Jurkat, Clone E6-1 (cell line): Measurements from ENCODE around the gene ACOXL.
A peak's percentile ranks its signal among the peaks of the same experiment; 100 is the strongest.
"Not testable (repeated sequence)": the region's sequence is repeated elsewhere in the genome, so short reads cannot be mapped to it uniquely, and the experiment has no call there.

Source experiments
- DNase-seq: peaks from one replicate; pipeline ENCODE4 v3.0.0-alpha.2; 2011; ENCODE audit warnings: low read depth, low spot score
- H3K4me3 ChIP-seq: 2 replicates; pipeline ENCODE4 v1.5.1; 2011; ENCODE audit warnings: mild to moderate bottlenecking, low read length, control low read depth, moderate library complexity

ACOXL gene

DNA sequence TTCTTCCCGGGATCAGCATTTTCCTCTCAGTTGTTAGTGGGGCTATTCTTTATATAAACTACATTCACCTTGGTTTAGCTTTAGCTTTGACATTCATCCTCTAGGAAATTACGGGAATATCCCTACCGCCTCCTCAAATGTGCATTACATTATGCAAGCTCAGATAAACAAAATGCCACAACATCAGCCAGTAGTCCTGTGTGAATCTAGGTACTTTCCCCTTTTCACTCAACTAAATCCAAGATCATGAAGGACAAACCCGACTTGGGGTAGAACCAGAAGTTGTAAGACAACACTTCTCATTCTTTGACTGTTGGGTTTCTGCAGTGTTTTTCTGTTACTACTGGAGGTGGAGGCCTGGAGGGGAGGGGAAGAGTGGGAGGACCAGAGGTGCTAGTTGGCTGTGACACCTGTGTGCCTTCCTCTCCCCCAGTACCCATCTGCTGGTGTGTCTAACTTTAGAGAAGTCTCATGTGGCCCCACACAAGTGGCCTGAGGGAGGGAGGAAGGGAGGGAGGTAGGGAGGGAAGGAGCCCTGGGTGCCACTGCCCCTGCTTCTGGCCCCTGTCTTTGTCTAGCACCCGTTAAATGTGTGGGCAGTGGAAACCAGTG lies 303.6 kb downstream of the ACOXL start:
- no peak for DNase-seq
- no peak overlapping the region for H3K4me3 ChIP-seq

DNA sequence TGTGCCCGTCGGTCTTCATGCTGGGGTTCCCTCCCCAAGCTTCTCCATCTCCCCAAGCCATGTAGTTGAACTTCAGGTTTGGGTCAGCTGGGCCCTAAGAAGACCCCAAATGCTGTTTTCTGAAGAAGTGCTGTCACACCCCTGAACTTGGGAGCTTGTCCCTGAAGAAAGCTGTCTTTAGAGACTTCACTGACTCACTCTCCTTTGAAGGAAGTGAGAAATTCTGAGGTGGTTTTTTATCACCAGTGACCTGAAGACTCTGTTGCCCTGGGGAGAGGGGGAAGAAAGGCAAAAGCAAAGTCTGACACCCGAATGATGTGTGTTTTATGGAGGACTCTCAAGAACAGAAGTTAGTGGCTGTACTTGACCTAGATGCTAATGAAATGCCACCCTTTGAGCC lies 304.8 kb downstream of the ACOXL start:
- DNase-seq = no peak
- H3K4me3 ChIP-seq = no peak overlapping the region

- H3K4me3 ChIP-seq = no peak overlapping the region
- no peak for DNase-seq
These were observed 307.4 kb downstream of the ACOXL start for GRCh38 chr2:111039628-111040383.

DNA sequence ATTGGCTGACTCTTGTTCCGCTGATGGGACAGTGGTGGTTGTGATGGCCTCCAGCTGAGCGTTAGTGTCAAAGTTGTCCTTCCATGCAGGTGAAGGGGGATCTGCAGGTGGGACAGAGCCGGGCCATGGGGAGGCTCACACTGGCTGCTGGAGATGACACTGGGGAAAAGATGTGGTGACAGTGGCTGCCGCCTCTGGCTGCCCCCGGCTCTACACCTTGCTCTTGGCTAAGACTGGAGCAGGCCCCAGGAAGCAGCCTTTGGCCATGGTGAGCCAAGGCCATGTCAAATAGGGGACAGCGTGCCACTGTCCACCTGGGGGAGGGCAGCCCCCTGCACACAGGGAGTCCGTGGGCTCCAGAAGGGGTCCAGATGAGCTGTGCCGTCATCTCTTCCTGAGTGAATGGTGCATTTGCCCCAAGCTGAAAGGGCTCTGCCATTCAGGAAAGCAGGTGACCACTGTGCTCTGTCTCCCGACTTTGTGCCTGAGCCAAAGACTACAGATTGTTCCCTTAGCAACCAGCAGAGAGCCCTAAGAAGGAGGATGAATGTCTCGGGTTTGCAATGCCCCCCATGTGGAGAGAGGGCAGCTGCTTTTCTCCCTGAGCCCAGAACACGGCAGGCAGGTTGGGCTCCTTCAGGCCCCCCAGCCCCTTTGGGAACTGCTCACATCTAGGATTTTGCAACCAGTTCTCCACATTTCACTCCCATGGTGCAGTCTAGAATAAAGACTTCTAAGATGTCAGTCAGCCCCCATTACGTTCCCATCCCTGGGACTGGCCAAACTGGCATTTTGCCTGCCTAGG lies 309.2 kb downstream of the ACOXL start:
- H3K4me3 ChIP-seq = no peak overlapping the region
- DNase-seq = no peak

DNA sequence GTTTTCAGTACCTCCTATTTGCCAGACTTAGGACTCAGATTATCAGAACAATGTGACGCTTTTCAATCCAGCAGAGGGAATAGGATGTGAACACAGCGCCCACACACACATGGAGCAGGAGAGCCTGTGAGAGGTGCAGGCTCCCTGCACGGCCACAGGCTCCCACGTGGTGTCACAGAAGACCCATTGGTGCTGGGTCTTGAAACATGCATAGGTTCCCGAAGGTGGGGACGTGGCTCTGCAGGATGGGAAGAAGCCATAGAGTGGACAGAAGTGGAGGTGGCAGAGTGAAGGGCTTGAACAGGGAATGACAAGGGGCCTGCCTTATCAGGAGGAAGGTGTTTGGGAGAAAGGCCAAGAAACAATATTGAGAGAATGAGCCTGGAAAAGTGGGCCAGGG lies 309.9 kb downstream of the ACOXL start:
- H3K4me3 ChIP-seq = no peak overlapping the region
- no peak for DNase-seq

- H3K4me3 ChIP-seq = no peak overlapping the region
- DNase-seq = no peak
These were observed 310.7 kb downstream of the ACOXL start for GRCh38 chr2:111042772-111043771.

DNA sequence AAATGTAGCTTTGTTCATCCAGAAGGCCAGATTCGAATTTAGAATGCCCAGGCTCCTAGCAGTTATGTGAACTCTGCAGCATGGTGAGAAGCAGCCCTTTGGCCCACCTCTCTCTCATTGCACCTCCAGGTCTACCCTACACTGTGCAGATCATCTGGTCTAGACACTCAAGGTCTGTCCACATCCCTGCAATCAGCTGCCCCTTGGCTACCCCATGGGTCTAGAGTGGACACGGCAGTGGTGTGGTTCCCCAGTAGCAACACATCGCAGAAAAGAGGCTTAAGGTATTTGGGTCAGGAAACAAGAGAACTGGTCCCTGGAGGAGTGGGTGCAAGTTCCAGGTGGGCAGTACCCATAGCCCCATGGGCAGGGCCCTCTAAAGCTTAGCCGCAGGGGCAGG lies 311.7 kb downstream of the ACOXL start:
- H3K4me3 ChIP-seq = no peak overlapping the region
- no peak for DNase-seq

DNA sequence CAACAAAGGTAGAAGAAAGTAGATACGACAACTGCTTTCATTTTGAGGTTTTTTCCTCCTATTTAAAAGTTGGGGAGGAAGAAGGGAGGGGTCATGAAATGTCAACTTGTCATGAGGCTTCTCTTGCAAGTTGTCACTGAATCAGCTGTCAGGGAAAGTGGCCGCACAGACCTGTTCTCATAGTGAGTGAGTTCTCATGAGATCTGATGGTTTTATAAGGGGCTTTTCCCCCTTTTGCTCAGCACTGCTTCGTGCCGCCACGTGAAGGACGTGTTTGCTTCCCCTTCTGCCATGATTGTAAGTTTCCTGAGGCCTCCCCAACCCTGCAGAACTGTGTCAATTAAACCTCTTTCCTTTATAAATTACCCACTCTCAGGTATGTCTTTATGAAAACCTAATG lies 312.9 kb downstream of the ACOXL start:
- DNase-seq, H3K4me3 ChIP-seq: not testable (repeated sequence)

DNA sequence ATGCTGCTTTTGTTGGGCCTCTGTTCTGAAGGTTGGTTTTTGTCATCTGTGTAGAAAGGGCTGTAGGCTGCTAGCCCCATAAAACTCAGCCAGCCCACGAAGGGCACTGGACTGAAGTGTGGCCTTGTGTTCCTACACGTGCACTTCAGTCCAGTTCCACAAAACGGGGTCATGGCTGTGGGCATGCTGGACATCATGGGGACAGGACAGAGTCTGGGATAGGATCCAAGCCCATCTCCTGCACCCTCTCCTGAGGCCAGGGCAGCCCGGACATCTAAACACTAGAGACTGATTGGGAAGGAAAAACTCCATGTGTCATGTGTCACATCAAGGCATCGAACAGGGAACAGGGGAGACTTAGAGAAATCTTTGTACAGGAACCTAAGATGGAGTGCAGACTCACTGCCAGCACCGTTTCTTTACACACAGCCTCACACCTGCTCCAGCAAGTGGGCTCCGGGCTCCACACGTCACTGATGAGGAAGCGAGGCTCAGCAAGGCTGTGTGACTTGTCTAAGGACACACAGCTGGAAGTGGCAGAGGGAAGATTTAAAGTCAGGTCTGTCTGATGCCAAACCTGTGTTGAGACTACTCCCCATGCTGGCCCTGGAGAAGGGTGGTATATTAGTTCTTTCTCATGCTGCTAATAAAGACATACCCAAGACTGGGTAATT lies 313.5 kb downstream of the ACOXL start:
- no peak for DNase-seq
- no peak overlapping the region for H3K4me3 ChIP-seq

- no peak for DNase-seq
- H3K4me3 ChIP-seq = no peak overlapping the region
These were observed 314.3 kb downstream of the ACOXL start for GRCh38 chr2:111046670-111047069.

DNA sequence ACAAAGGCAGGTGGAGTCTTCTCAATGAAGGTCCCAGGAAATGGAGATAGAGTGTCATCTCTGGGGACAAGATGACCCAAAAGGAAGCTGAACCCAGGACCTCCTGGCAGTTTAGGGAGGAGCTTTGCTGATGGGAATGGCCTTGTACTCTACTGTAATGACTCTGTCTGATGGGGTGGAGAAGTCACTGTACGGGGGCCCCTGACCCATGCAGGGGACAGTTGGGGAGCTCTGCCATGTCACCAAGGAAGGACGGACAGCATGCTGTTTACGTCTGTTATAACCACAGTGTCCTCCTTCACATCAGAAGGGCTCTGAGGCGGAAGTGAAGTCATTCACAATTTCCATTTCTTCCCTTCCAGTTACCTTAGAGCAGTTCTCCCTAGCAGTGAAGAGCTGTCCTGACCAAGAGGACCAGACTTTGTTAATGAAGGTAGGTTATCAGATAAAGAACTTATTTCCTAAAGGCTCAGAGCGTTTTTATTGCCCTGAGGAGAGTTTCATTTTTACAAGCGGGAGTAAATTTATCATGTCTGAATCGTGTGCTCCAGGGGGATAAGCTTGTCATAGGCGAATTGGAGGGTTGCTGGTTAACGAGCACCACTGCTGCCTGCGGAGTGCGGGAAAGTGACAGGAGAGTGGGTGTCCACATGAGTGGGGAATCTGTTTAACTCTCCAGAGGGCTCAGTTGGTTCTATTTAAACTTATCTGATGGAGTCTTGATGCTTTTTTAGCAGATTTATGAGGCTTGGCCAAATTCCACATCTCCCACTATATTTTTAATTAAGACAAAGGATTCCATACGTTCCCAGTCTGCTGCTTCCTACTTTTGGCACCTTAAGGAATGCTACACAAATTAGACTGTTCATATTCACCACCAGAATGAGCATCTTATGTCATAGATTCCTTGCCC lies 316.7 kb downstream of the ACOXL start:
- H3K4me3 ChIP-seq = no peak overlapping the region
- no peak for DNase-seq

- no peak overlapping the region for H3K4me3 ChIP-seq
- DNase-seq = peak; percentile 75
These were observed 317.6 kb downstream of the ACOXL start for GRCh38 chr2:111049792-111050640.

DNA sequence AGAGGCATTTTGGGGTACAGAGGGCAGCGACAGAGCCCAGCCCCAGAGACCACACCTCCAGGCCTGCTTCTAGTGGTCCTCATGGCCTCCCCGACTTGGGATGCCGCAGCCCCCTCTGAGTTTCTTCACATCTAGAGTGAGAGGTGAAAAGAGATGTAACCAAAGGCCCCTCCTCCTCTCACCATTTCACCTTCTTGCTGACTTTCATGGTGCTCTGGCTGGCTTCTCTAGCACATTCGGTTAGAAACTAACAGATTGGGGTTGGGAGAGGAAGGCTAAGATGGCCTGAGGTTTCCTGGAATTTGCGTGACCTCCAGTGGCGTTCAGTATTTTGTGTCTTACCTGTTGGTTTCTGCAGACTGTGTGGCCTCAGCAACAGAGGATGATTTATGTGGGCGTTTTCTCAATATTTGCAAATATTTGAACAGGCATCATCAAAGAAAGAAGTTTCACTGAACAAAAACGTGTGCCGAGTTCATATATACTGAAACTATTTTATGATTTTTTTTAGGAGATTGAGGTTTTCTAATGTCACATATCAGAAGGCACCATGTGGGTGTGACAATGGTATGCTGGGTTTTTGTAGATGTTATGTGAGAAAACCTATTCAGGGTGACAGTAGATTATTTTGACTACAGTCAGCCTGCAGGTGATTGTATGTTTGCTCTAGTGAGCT lies 318.5 kb downstream of the ACOXL start:
- H3K4me3 ChIP-seq = no peak overlapping the region
- peak; percentile 10 for DNase-seq

DNA sequence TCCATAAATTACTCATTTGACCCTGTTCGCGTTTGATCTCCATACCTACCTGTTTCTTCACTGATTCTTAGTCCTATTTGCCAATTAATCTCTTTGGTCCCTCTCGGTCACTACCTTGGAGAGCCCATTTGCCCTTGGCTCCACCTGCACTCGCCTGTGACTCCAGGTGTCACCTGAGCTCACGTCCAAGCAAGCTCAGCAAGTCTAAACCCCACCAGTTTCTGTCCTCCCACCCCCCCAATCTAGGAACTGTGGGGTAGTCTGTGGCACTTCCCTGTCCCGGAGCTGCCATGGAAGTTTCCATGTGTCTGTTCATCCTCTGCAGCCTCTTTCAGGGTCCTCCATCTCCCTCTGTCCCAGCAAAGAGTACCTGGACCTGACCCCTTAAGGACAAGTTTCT lies 320.2 kb downstream of the ACOXL start:
- no peak overlapping the region for H3K4me3 ChIP-seq

DNA sequence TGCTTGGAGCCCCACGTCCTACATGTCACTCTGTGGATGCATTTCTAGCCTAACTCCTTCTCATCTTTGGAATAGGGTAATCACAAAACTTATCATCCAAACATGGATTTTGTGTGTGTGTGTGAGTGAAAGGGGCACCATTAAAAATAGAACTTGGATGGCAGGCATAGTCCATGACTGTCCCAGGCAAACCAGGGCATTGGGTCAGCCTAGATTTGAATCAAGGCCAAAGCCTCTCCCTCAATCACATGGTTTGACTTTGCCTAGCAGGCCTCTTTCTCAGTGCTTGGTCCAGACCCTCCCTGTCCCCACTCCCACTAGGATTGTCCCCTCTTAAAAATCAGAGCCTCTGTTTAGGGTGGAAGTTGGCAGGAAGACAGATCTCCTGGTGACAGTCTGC lies 320.9 kb downstream of the ACOXL start:
- DNase-seq = no peak
- H3K4me3 ChIP-seq = no peak overlapping the region

More for the DNA sequence above, 320.2 kb downstream of the ACOXL start:
- DNase-seq = no peak

DNA sequence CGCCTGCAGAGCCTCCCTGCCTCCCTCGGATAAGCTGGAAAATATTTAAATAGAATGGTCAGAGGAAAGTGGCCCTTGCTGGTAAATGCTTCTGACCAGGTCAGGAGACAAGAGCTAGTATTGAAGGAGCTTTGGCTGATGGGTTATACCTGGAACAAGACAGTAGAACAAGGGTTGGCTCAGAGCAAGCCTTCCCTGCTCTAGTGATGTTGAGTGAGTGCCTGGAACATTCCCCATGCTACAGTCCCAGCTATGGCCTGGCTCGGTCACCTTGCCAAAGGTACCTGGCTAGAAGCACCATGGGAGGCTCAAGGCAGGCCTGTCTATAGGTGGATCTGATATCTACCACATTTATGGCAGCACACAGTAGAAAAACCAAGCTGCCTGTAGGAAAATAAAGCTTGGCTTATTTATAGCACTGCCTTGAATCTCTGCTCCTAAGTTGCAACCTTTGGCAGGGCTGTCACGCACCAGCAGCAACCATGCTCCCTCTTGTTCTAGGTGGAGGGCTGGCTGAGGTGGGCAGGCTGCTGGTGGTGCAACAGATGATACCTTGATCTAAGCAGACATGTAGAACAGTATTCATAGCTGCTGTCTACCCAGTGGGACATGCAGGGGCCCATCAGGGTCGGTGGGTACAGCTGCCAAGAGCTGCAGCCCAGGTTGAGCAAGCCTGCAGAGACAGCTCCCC lies 321.6 kb downstream of the ACOXL start:
- no peak overlapping the region for H3K4me3 ChIP-seq
- DNase-seq = no peak
